IMR-90 (cell line): Measurements from ENCODE around the gene FNDC3A.

Experiments used
- BHLHE40 ChIP-seq: fragments of 150-350 bp; IDR thresholded peaks from 2 replicates; pipeline ENCODE4 v1.6.1; 2016; ENCODE audit warnings: mild to moderate bottlenecking, low read depth, low read length
- CTCF ChIP-seq: conservative IDR thresholded peaks from 2 replicates; pipeline ENCODE4 v1.5.1; 2012; ENCODE audit warnings: mild to moderate bottlenecking, low read depth, low read length, improper control_type of control experiment
- MAZ ChIP-seq: IDR thresholded peaks from 2 replicates; pipeline ENCODE4 v1.6.1; 2012; ENCODE audit warnings: low read depth, mild to moderate bottlenecking, low read length, improper control_type of control experiment, moderate library complexity, borderline replicate concordance
- POLR2A ChIP-seq: IDR thresholded peaks from 2 replicates; pipeline ENCODE4 v1.6.1; 2012; ENCODE audit warnings: mild to moderate bottlenecking, low read depth, low read length
- RCOR1 ChIP-seq: IDR thresholded peaks from 2 replicates; pipeline ENCODE4 v1.6.1; 2012; ENCODE audit warnings: mild to moderate bottlenecking, low read length, improper control_type of control experiment; ENCODE audit not compliant: insufficient replicate concordance

- no peak for TF ChIP-seq CTCF
- TF ChIP-seq POLR2A: no peak
- TF ChIP-seq MAZ: no peak
- TF ChIP-seq RCOR1: no peak
- no peak for TF ChIP-seq BHLHE40
Measured at GRCh38 chr13:48977286-48977625, 1.5 kb downstream of the FNDC3A start.
